ENCODE results near the gene SERTM1. TPM values are rescaled to one million over a fixed set of nuclear protein-coding genes. Genes with fewer than 3 reads are reported as not detected.

SERTM1 gene
- total and polyA plus RNA-seq, 9 donors: 0.05 to 1.6 (median 0.52) TPM

GRCh38 chr13:36736119-36736726, 62.4 kb downstream of the SERTM1 start:
- no CpG with 5 or more reads among the region's 4 CpGs for WGBS (ENCODE audit: insufficient coverage)

GRCh38 chr13:36737524-36738083, 63.8 kb downstream of the SERTM1 start:
- H3K27ac ChIP-seq (ENCODE audit: low read length): no peak overlapping the region
- no peaks in the 10 kb centered on the region for H3K9me3 ChIP-seq (replicated peaks; ENCODE audit: control insufficient read depth, low read depth, low read length)
- H3K4me1 ChIP-seq (ENCODE audit: control insufficient read depth, insufficient read depth, low read length): no peaks in the 10 kb centered on the region
- no peak for DNase-seq
- H3K36me3 ChIP-seq (ENCODE audit: control insufficient read depth, insufficient read depth, low read length): no peaks in the 10 kb centered on the region
- no peaks in the 10 kb centered on the region for H3K27me3 ChIP-seq (ENCODE audit: control insufficient read depth, insufficient read depth, low read length)
- WGBS (ENCODE audit: insufficient coverage): 50% methylated on average over 3 of the region's 6 CpGs
- no peak overlapping the region for H3K4me3 ChIP-seq (ENCODE audit: low read length)

More at GRCh38 chr13:36736119-36736726, 62.4 kb downstream of the SERTM1 start:
- Histone ChIP-seq H3K27me3 (ENCODE audit: control insufficient read depth, insufficient read depth, low read length) (no peaks in the 10 kb centered on the region), H3K4me3 (ENCODE audit: low read length) (no peak overlapping the region), H3K27ac (ENCODE audit: low read length) (no peak overlapping the region), H3K36me3 (ENCODE audit: control insufficient read depth, insufficient read depth, low read length) (no peaks in the 10 kb centered on the region), H3K4me1 (ENCODE audit: control insufficient read depth, insufficient read depth, low read length) (no peaks in the 10 kb centered on the region), H3K9me3 (replicated peaks; ENCODE audit: control insufficient read depth, low read depth, low read length) (no peaks in the 10 kb centered on the region)
- DNase-seq: peak; percentile 81

GRCh38 chr13:36745436-36745835, 71.6 kb downstream of the SERTM1 start:
- no peak overlapping the region for H3K4me3 ChIP-seq (ENCODE audit: low read length)
- H3K36me3 ChIP-seq (ENCODE audit: control insufficient read depth, insufficient read depth, low read length): no peaks in the 10 kb centered on the region
- no peaks in the 10 kb centered on the region for H3K9me3 ChIP-seq (replicated peaks; ENCODE audit: control insufficient read depth, low read depth, low read length)
- WGBS (ENCODE audit: insufficient coverage): 47% methylated on average over 3 of the region's 3 CpGs
- no peaks in the 10 kb centered on the region for H3K4me1 ChIP-seq (ENCODE audit: control insufficient read depth, insufficient read depth, low read length)
- H3K27me3 ChIP-seq (ENCODE audit: control insufficient read depth, insufficient read depth, low read length): no peaks in the 10 kb centered on the region
- H3K27ac ChIP-seq (ENCODE audit: low read length): no peak overlapping the region
- no peak for DNase-seq

GRCh38 chr13:36746051-36746450, 72.2 kb downstream of the SERTM1 start:
- no peaks in the 10 kb centered on the region for H3K36me3 ChIP-seq (ENCODE audit: control insufficient read depth, insufficient read depth, low read length)
- no peak for DNase-seq
- H3K9me3 ChIP-seq (replicated peaks; ENCODE audit: control insufficient read depth, low read depth, low read length): no peaks in the 10 kb centered on the region
- H3K4me3 ChIP-seq (ENCODE audit: low read length): no peak overlapping the region
- no peaks in the 10 kb centered on the region for H3K27me3 ChIP-seq (ENCODE audit: control insufficient read depth, insufficient read depth, low read length)
- no CpG with 5 or more reads among the region's 2 CpGs for WGBS (ENCODE audit: insufficient coverage)
- H3K4me1 ChIP-seq (ENCODE audit: control insufficient read depth, insufficient read depth, low read length): no peaks in the 10 kb centered on the region
- no peak overlapping the region for H3K27ac ChIP-seq (ENCODE audit: low read length)

Other genes with a start within 250 kb of the SERTM1 start
- 0.75 TPM for gene CCNA1, start 241.5 kb upstream of the SERTM1 start, total RNA-seq
- 1 to 10 TPM in 5 of 8 donors, under 1 TPM in 3; 0.82 to 1.3 (median 1.0) TPM for gene CCNA1, start 241.5 kb upstream of the SERTM1 start, polyA plus RNA-seq (ENCODE audit: insufficient read depth in 1 of 8, insufficient read length in 8 of 8, low replicate concordance in 1 of 8)
- gene RFXAP, start 145.2 kb downstream of the SERTM1 start, total RNA-seq: 2.2 TPM
- gene RFXAP, start 145.2 kb downstream of the SERTM1 start, polyA plus RNA-seq (ENCODE audit: insufficient read depth in 1 of 8, insufficient read length in 8 of 8, low replicate concordance in 1 of 8): 10 to 100 TPM in 3 of 8 donors, 1 to 10 TPM in 5; 7.2 to 11.3 (median 9.8) TPM
- 12.5 TPM for gene SMAD9, start 246.2 kb downstream of the SERTM1 start, total RNA-seq
- gene SMAD9, start 246.2 kb downstream of the SERTM1 start, polyA plus RNA-seq (ENCODE audit: insufficient read depth in 1 of 8, insufficient read length in 8 of 8, low replicate concordance in 1 of 8): 10 to 100 TPM; 12.2 to 20.1 (median 16.5) TPM